NOMO-1 (cell line): ENCODE data around the gene SNAP23.

ENCODE experiments used
- DNase-seq, 2 experiments: peaks; one replicate each; lab custom pipeline; 2025; ENCODE audit not compliant: unreplicated experiment in 2 of 2; lab: John Stamatoyannopoulos, UW

The SNAP23 gene

GRCh38 chr15:42495361-42496212 is at the start of gene SNAP23:
Gene SNAP23 (plus strand): TSS chr15:42495634. CDS start chr15:42511847, 16,213 bp downstream.
- DNase-seq: peak; percentile 86 to 87

- no peak for DNase-seq
These were observed 47.8 kb upstream of the SNAP23 start for GRCh38 chr15:42447599-42447998.

GRCh38 chr15:42448281-42448680 is 47.2 kb upstream of the SNAP23 start:
- DNase-seq: no peak

- no peak for DNase-seq
These were observed 45.5 kb upstream of the SNAP23 start for GRCh38 chr15:42449770-42450424.

- DNase-seq: no peak
These were observed 45.0 kb upstream of the SNAP23 start for GRCh38 chr15:42450425-42450790.

- no peak for DNase-seq
These were observed 41.6 kb upstream of the SNAP23 start for GRCh38 chr15:42453826-42454225.

GRCh38 chr15:42456531-42456930 is 38.9 kb upstream of the SNAP23 start:
- no peak for DNase-seq

GRCh38 chr15:42456971-42457370 is 38.5 kb upstream of the SNAP23 start:
- no peak for DNase-seq

- no peak for DNase-seq
These were observed 37.7 kb upstream of the SNAP23 start for GRCh38 chr15:42457445-42458442.

- no peak for DNase-seq
These were observed 34.2 kb upstream of the SNAP23 start for GRCh38 chr15:42461261-42461660.

GRCh38 chr15:42465520-42466259 is 29.7 kb upstream of the SNAP23 start:
- DNase-seq: no peak

GRCh38 chr15:42471002-42471401 is 24.4 kb upstream of the SNAP23 start:
- no peak for DNase-seq

GRCh38 chr15:42474827-42475226 is 20.6 kb upstream of the SNAP23 start:
- peak in 1 of 2 experiments; percentile 24 for DNase-seq

- DNase-seq: no peak
These were observed 12.7 kb upstream of the SNAP23 start for GRCh38 chr15:42482701-42483100.

GRCh38 chr15:42483677-42484076 is 11.8 kb upstream of the SNAP23 start:
- DNase-seq: no peak

GRCh38 chr15:42490291-42490670 is 5.2 kb upstream of the SNAP23 start:
- DNase-seq: peak in 1 of 2 experiments; percentile 72

- peak; percentile 86 to 92 for DNase-seq
These were observed 4.5 kb upstream of the SNAP23 start, which contains the start of gene ZNF106 for GRCh38 chr15:42490671-42491538. Gene ZNF106 (minus strand): TSS chr15:42491141. CDS start chr15:42472289, 18,852 bp downstream.

- no peak for DNase-seq
These were observed 3.8 kb upstream of the SNAP23 start for GRCh38 chr15:42491539-42492225.

- peak in 1 of 2 experiments; percentile 65 for DNase-seq
These were observed 1.8 kb upstream of the SNAP23 start for GRCh38 chr15:42493679-42494078.
